ENCODE results near the gene MMAB.

GRCh38 chr12:109518820-109519665 lies 54.3 kb downstream of the MMAB start:
- TF ChIP-seq POLR2AphosphoS5 (IDR thresholded peaks at IDR 0.05; ENCODE audit: low read depth, low read length) (no peak), POLR2A (IDR thresholded peaks at IDR 0.05; ENCODE audit: low read depth, low read length) (no peak), TAF1 (IDR thresholded peaks at IDR 0.05; ENCODE audit: low read depth, low read length) (no peak), PAX5 (IDR thresholded peaks at IDR 0.05; ENCODE audit: insufficient read depth, low read length, severe bottlenecking) (no peak), SPI1 (IDR thresholded peaks at IDR 0.05; ENCODE audit: low read depth, low read length) (no peak)

Measured in GM12891 (cell line).